HEK293 (cell line): Measurements from ENCODE around the gene LIMK1.

Source experiments
- CTCF ChIA-PET: fragments of 350-600 bp; formaldehyde crosslinking; extraction: SDS; loops from one replicate; lab custom pipeline; 2021; ENCODE audit warnings: antibody characterized with exemption; lab: Yijun Ruan, JAX
- POLR2A ChIA-PET: fragments of 300-600 bp; formaldehyde crosslinking; extraction: SDS; loops from one replicate; lab custom pipeline; 2020; ENCODE audit warnings: antibody characterized with exemption, inconsistent platforms; lab: Yijun Ruan, JAX
- H3K27ac ChIP-seq: fragments of 200-500 bp; sonication (Bioruptor generic); 2 replicates; pipeline ENCODE4 v1.5.1; 2014; ENCODE audit warnings: low read depth, low read length, control low read depth, inconsistent platforms; ENCODE audit errors: extremely low read depth
- H3K36me3 ChIP-seq, 2 experiments: fragments of 200-500 bp in 1 of 2; sonication (Bioruptor generic) in 1 of 2; 1 replicate in 1 of 2; 2 replicates in 1 of 2; pipeline ENCODE4 v1.5.1; 2014 to 2017; ENCODE audit warnings: inconsistent platforms in 2 of 2, low read length in 2 of 2; ENCODE audit not compliant: control insufficient read depth in 2 of 2, insufficient read depth in 1 of 2
- H3K4me1 ChIP-seq: fragments of 200-500 bp; sonication (Bioruptor generic); 2 replicates; pipeline ENCODE4 v1.5.1; 2014; ENCODE audit warnings: mild to moderate bottlenecking, low read length, inconsistent platforms; ENCODE audit not compliant: control insufficient read depth, insufficient read depth
- H3K4me3 ChIP-seq: 2 replicates; pipeline ENCODE4 v1.5.1; 2011; ENCODE audit warnings: low read depth, mild to moderate bottlenecking, control low read depth, low read length, moderate library complexity
- H3K9me3 ChIP-seq: fragments of 200-500 bp; sonication (Bioruptor generic); 2 replicates; pipeline ENCODE4 v1.5.1; 2014; ENCODE audit warnings: low read depth, low read length, inconsistent platforms; ENCODE audit not compliant: control insufficient read depth, insufficient read depth
- ATF2 ChIP-seq: fragments of 450-650 bp; formaldehyde crosslinking; IDR thresholded peaks from 2 replicates; pipeline ENCODE4 v1.5.1; 2016; ENCODE audit warnings: missing biosample characterization, missing genetic modification characterization, low read depth
- KLF16 ChIP-seq: fragments of 450-650 bp; formaldehyde crosslinking; IDR thresholded peaks from 2 replicates; pipeline ENCODE4 v1.5.1; 2017; ENCODE audit warnings: missing biosample characterization, missing genetic modification characterization
- PRDM10 ChIP-seq: fragments of 450-650 bp; formaldehyde crosslinking; IDR thresholded peaks from 2 replicates; pipeline ENCODE4 v1.5.1; 2016; ENCODE audit warnings: missing biosample characterization, missing genetic modification characterization
- PRDM4 ChIP-seq: fragments of 450-650 bp; formaldehyde crosslinking; IDR thresholded peaks from 2 replicates; pipeline ENCODE4 v1.5.1; 2017; ENCODE audit warnings: missing biosample characterization, missing genetic modification characterization
- ZBTB11 ChIP-seq: fragments of 450-650 bp; formaldehyde crosslinking; conservative IDR thresholded peaks from 2 replicates; pipeline ENCODE4 v1.5.1; 2016; ENCODE audit warnings: low read depth, missing biosample characterization, missing genetic modification characterization
- ZNF169 ChIP-seq: fragments of 450-650 bp; formaldehyde crosslinking; IDR thresholded peaks from 2 replicates; pipeline ENCODE4 v1.5.1; 2016; ENCODE audit warnings: missing biosample characterization, missing genetic modification characterization
- ZNF416 ChIP-seq: fragments of 450-650 bp; formaldehyde crosslinking; IDR thresholded peaks from 2 replicates; pipeline ENCODE4 v1.5.1; 2016; ENCODE audit warnings: missing biosample characterization, missing genetic modification characterization
- ZNF423 ChIP-seq: fragments of 450-650 bp; formaldehyde crosslinking; IDR thresholded peaks from 2 replicates; pipeline ENCODE4 v1.5.1; 2016; ENCODE audit warnings: missing biosample characterization, missing genetic modification characterization
- ZNF426 ChIP-seq: fragments of 450-650 bp; formaldehyde crosslinking; IDR thresholded peaks from 2 replicates; pipeline ENCODE4 v1.5.1; 2017; ENCODE audit warnings: missing biosample characterization, missing genetic modification characterization, mild to moderate bottlenecking, inconsistent platforms, moderate library complexity
- ZNF555 ChIP-seq: fragments of 450-650 bp; formaldehyde crosslinking; conservative IDR thresholded peaks from 2 replicates; pipeline ENCODE4 v1.5.1; 2017; ENCODE audit warnings: missing biosample characterization, mild to moderate bottlenecking, missing genetic modification characterization, inconsistent platforms
- ZNF560 ChIP-seq: fragments of 450-650 bp; formaldehyde crosslinking; IDR thresholded peaks from 2 replicates; pipeline ENCODE4 v1.5.1; 2017; ENCODE audit warnings: missing biosample characterization, missing genetic modification characterization, borderline replicate concordance
- ZNF654 ChIP-seq: fragments of 450-650 bp; formaldehyde crosslinking; IDR thresholded peaks from 2 replicates; pipeline ENCODE4 v1.5.1; 2016; ENCODE audit warnings: low read depth, missing biosample characterization, missing genetic modification characterization
- ZNF670 ChIP-seq: fragments of 450-650 bp; formaldehyde crosslinking; IDR thresholded peaks from 2 replicates; pipeline ENCODE4 v1.5.1; 2016; ENCODE audit warnings: missing biosample characterization, missing genetic modification characterization, low read depth
- ZNF791 ChIP-seq: fragments of 450-650 bp; formaldehyde crosslinking; IDR thresholded peaks from 2 replicates; pipeline ENCODE4 v1.5.1; 2016; ENCODE audit warnings: missing biosample characterization, missing genetic modification characterization
- TF ChIP-seq, protein P1 (sequence below): fragments of 450-650 bp; formaldehyde crosslinking; IDR thresholded peaks from 2 replicates; pipeline ENCODE4 v1.5.1; 2016; ENCODE audit warnings: missing biosample characterization, missing genetic modification characterization, borderline replicate concordance

Gene LIMK1

GRCh38 chr7:74155810-74156395 is 72.3 kb downstream of the LIMK1 start:
- Histone ChIP-seq H3K9me3 (no peaks in the 10 kb centered on the region), H3K27ac (no peak overlapping the region), H3K4me3 (no peak overlapping the region), H3K36me3 (no peaks in the 10 kb centered on the region), H3K4me1 (no peaks in the 10 kb centered on the region)
- ChIA-PET CTCF (interaction anchor here (0.6 kb wide), 1 partner anchor 88 kb away, joined by 3 read pairs; no protein-coding TSS in a partner anchor), POLR2A (interaction anchor here (0.6 to 1.1 kb wide), 2 partner anchors 18 to 45 kb away, joined by 3 read pairs; partner anchors contain the start of gene EIF4H)
- TF ChIP-seq ZNF670 (tag by site-specific recombination) (no peak), ZNF791 (tag by site-specific recombination) (no peak)

- Histone ChIP-seq H3K4me3 (no peak overlapping the region), H3K36me3 (no peaks in the 10 kb centered on the region), H3K9me3 (no peaks in the 10 kb centered on the region), H3K27ac (no peak overlapping the region), H3K4me1 (no peaks in the 10 kb centered on the region)
- POLR2A ChIA-PET = no interaction called here
- CTCF ChIA-PET = interaction anchor here (0.6 kb wide), 1 partner anchor 27 kb away, joined by 3 read pairs; no protein-coding TSS in a partner anchor
- TF ChIP-seq KLF16 (no peak), ZNF560 (tag by site-specific recombination) (0 out of 2 replicates have a peak, but pooled peaks have one; percentile 17), ZNF169 (tag by site-specific recombination) (no peak), ZNF416 (tag by site-specific recombination) (no peak), ZNF791 (tag by site-specific recombination) (no peak), ATF2 (tag by site-specific recombination) (no peak), ZNF423 (no peak), PRDM10 (no peak), ZNF654 (tag by site-specific recombination) (0 out of 2 replicates have a peak, but pooled peaks have one; percentile 7), PRDM4 (tag by site-specific recombination) (no peak), ZNF555 (tag by site-specific recombination) (peak; percentile 31), ZNF426 (peak; percentile 53), ZBTB11 (tag by site-specific recombination) (0 out of 2 replicates have a peak, but pooled peaks have one; percentile 44)
- TF ChIP-seq, protein P1, sequence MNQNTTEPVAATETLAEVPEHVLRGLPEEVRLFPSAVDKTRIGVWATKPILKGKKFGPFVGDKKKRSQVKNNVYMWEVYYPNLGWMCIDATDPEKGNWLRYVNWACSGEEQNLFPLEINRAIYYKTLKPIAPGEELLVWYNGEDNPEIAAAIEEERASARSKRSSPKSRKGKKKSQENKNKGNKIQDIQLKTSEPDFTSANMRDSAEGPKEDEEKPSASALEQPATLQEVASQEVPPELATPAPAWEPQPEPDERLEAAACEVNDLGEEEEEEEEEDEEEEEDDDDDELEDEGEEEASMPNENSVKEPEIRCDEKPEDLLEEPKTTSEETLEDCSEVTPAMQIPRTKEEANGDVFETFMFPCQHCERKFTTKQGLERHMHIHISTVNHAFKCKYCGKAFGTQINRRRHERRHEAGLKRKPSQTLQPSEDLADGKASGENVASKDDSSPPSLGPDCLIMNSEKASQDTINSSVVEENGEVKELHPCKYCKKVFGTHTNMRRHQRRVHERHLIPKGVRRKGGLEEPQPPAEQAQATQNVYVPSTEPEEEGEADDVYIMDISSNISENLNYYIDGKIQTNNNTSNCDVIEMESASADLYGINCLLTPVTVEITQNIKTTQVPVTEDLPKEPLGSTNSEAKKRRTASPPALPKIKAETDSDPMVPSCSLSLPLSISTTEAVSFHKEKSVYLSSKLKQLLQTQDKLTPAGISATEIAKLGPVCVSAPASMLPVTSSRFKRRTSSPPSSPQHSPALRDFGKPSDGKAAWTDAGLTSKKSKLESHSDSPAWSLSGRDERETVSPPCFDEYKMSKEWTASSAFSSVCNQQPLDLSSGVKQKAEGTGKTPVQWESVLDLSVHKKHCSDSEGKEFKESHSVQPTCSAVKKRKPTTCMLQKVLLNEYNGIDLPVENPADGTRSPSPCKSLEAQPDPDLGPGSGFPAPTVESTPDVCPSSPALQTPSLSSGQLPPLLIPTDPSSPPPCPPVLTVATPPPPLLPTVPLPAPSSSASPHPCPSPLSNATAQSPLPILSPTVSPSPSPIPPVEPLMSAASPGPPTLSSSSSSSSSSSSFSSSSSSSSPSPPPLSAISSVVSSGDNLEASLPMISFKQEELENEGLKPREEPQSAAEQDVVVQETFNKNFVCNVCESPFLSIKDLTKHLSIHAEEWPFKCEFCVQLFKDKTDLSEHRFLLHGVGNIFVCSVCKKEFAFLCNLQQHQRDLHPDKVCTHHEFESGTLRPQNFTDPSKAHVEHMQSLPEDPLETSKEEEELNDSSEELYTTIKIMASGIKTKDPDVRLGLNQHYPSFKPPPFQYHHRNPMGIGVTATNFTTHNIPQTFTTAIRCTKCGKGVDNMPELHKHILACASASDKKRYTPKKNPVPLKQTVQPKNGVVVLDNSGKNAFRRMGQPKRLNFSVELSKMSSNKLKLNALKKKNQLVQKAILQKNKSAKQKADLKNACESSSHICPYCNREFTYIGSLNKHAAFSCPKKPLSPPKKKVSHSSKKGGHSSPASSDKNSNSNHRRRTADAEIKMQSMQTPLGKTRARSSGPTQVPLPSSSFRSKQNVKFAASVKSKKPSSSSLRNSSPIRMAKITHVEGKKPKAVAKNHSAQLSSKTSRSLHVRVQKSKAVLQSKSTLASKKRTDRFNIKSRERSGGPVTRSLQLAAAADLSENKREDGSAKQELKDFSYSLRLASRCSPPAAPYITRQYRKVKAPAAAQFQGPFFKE = no peak
Observed at GRCh38 chr7:74157605-74158004, 74.0 kb downstream of the LIMK1 start.
